C4-2B (cell line): ENCODE data around the gene RNF41.

ENCODE experiments used
- H3K27ac ChIP-seq: fragments of 450-650 bp; 2 replicates; pipeline ENCODE4 v1.5.1; 2017
- CTCF ChIP-seq: fragments of 450-650 bp; conservative IDR thresholded peaks from 2 replicates; pipeline ENCODE4 v1.5.1; 2017; ENCODE audit warnings: mild to moderate bottlenecking
- ZFX ChIP-seq: fragments of 450-650 bp; IDR thresholded peaks from 2 replicates; pipeline ENCODE4 v1.6.1; 2017

The RNF41 gene

GRCh38 chr12:56230432-56231183 is 8.9 kb upstream of the RNF41 start:
- TF ChIP-seq ZFX (no peak), CTCF (no peak)
- no peak overlapping the region for H3K27ac ChIP-seq

GRCh38 chr12:56229916-56230431 is 8.3 kb upstream of the RNF41 start, which contains the start of gene SLC39A5:
Gene SLC39A5, plus strand, starts transcription at chr12:56230051. Its CDS starts 1,224 bp downstream, at chr12:56231275.
- no peak within 1 kb of the TSS for H3K27ac ChIP-seq

GRCh38 chr12:56229082-56229481 is 7.4 kb upstream of the RNF41 start:
- no peak for TF ChIP-seq ZFX
- TF ChIP-seq CTCF, result no peak
- no peak overlapping the region for H3K27ac ChIP-seq

More at GRCh38 chr12:56229916-56230431, 8.3 kb upstream of the RNF41 start, which contains the start of gene SLC39A5:
- TF ChIP-seq CTCF, result no peak
- no peak for TF ChIP-seq ZFX

GRCh38 chr12:56224954-56225353 is 3.2 kb upstream of the RNF41 start:
- peak overlapping the region; percentile 93 for H3K27ac ChIP-seq
- no peak for TF ChIP-seq CTCF
- TF ChIP-seq ZFX, result no peak

GRCh38 chr12:56224102-56224701 is 2.5 kb upstream of the RNF41 start, which contains the start of gene NABP2:
Gene NABP2, plus strand, starts transcription at chr12:56224342. Its CDS starts 515 bp downstream, at chr12:56224857.
- TF ChIP-seq CTCF (peak; percentile 100), ZFX (no peak)
- H3K27ac ChIP-seq, result peak within 1 kb of the TSS; percentile 93

- no peak for TF ChIP-seq CTCF
- no peak for TF ChIP-seq ZFX
- peak overlapping the region; percentile 93 for H3K27ac ChIP-seq
Measured at GRCh38 chr12:56223571-56224101, 1.9 kb upstream of the RNF41 start.

- no peak for TF ChIP-seq ZFX
- no peak for TF ChIP-seq CTCF
- H3K27ac ChIP-seq, result peak overlapping the region; percentile 93
Measured at GRCh38 chr12:56222531-56222895, 791 bp upstream of the RNF41 start.
